Adipocyte (in vitro differentiated cells): ENCODE data around the gene APBA1.

Experiments used
- DNase-seq: peaks from one replicate; pipeline ENCODE4 v3.0.0-alpha.2; 2015; ENCODE audit warnings: low read depth
- H3K27me3 ChIP-seq: replicated peaks from 2 replicates; pipeline ENCODE4 v1.7.0; 2013; ENCODE audit warnings: mild to moderate bottlenecking, low read length, moderate library complexity; ENCODE audit not compliant: control insufficient read depth, insufficient read depth
- H3K36me3 ChIP-seq: 2 replicates; pipeline ENCODE4 v1.7.0; 2013; ENCODE audit warnings: low read length, mild to moderate bottlenecking, moderate library complexity; ENCODE audit not compliant: control insufficient read depth, insufficient read depth, severe bottlenecking
- H3K4me1 ChIP-seq: 2 replicates; pipeline ENCODE4 v1.7.0; 2013; ENCODE audit warnings: mild to moderate bottlenecking, low read length, moderate library complexity; ENCODE audit not compliant: control insufficient read depth, insufficient read depth
- H3K4me3 ChIP-seq: 2 replicates; pipeline ENCODE4 v1.7.0; 2013; ENCODE audit warnings: mild to moderate bottlenecking, low read length, moderate library complexity
- H3K9ac ChIP-seq: 2 replicates; pipeline ENCODE4 v1.7.0; 2013; ENCODE audit warnings: mild to moderate bottlenecking, low read length, moderate library complexity
- H3K9me3 ChIP-seq: 2 replicates; pipeline ENCODE4 v1.7.0; 2013; ENCODE audit warnings: mild to moderate bottlenecking, low read length, moderate library complexity; ENCODE audit not compliant: control insufficient read depth

APBA1 gene

GRCh38 chr9:69589156-69589555 lies 83.0 kb downstream of the APBA1 start:
- peaks cover 4% of the 10 kb centered on the region for H3K4me1 ChIP-seq
- H3K27me3 ChIP-seq: no peaks in the 10 kb centered on the region
- no peak for DNase-seq
- no peaks in the 10 kb centered on the region for H3K36me3 ChIP-seq
- H3K9ac ChIP-seq: no peak overlapping the region
- H3K4me3 ChIP-seq: no peak overlapping the region
- no peaks in the 10 kb centered on the region for H3K9me3 ChIP-seq

- H3K36me3 ChIP-seq: no peaks in the 10 kb centered on the region
- no peaks in the 10 kb centered on the region for H3K27me3 ChIP-seq
- no peaks in the 10 kb centered on the region for H3K9me3 ChIP-seq
- H3K4me3 ChIP-seq: no peak overlapping the region
- no peak for DNase-seq
- no peak overlapping the region for H3K9ac ChIP-seq
- H3K4me1 ChIP-seq: peaks cover 5% of the 10 kb centered on the region
These were observed 86.6 kb downstream of the APBA1 start for GRCh38 chr9:69585571-69585970.

GRCh38 chr9:69584759-69585158 lies 87.4 kb downstream of the APBA1 start:
- peak; percentile 10 for DNase-seq

GRCh38 chr9:69583645-69584234 lies 88.4 kb downstream of the APBA1 start:
- H3K27me3 ChIP-seq: no peaks in the 10 kb centered on the region
- no peak for DNase-seq
- H3K9ac ChIP-seq: no peak overlapping the region
- no peaks in the 10 kb centered on the region for H3K36me3 ChIP-seq
- H3K9me3 ChIP-seq: no peaks in the 10 kb centered on the region
- H3K4me1 ChIP-seq: peaks cover 5% of the 10 kb centered on the region
- no peak overlapping the region for H3K4me3 ChIP-seq

More at GRCh38 chr9:69584759-69585158, 87.4 kb downstream of the APBA1 start:
- peaks cover 5% of the 10 kb centered on the region for H3K4me1 ChIP-seq
- H3K27me3 ChIP-seq: no peaks in the 10 kb centered on the region
- no peaks in the 10 kb centered on the region for H3K36me3 ChIP-seq
- no peaks in the 10 kb centered on the region for H3K9me3 ChIP-seq
- H3K9ac ChIP-seq: no peak overlapping the region
- no peak overlapping the region for H3K4me3 ChIP-seq

GRCh38 chr9:69582544-69583297 lies 89.5 kb downstream of the APBA1 start:
- Histone ChIP-seq H3K4me3 (no peak overlapping the region), H3K27me3 (no peaks in the 10 kb centered on the region), H3K9ac (no peak overlapping the region), H3K9me3 (no peaks in the 10 kb centered on the region), H3K36me3 (no peaks in the 10 kb centered on the region), H3K4me1 (peaks cover 5% of the 10 kb centered on the region)
- DNase-seq: no peak

- H3K27me3 ChIP-seq: no peaks in the 10 kb centered on the region
- peaks cover 5% of the 10 kb centered on the region for H3K4me1 ChIP-seq
- no peaks in the 10 kb centered on the region for H3K36me3 ChIP-seq
- no peaks in the 10 kb centered on the region for H3K9me3 ChIP-seq
- H3K9ac ChIP-seq: no peak overlapping the region
- H3K4me3 ChIP-seq: no peak overlapping the region
- no peak for DNase-seq
These were observed 90.2 kb downstream of the APBA1 start for GRCh38 chr9:69582018-69582417.

- H3K9me3 ChIP-seq: no peaks in the 10 kb centered on the region
- no peaks in the 10 kb centered on the region for H3K27me3 ChIP-seq
- H3K9ac ChIP-seq: no peak overlapping the region
- H3K4me3 ChIP-seq: no peak overlapping the region
- no peak for DNase-seq
- no peaks in the 10 kb centered on the region for H3K36me3 ChIP-seq
- H3K4me1 ChIP-seq: peaks cover 5% of the 10 kb centered on the region
These were observed 91.5 kb downstream of the APBA1 start for GRCh38 chr9:69580582-69581214.

GRCh38 chr9:69579760-69580581 lies 92.2 kb downstream of the APBA1 start:
- Histone ChIP-seq H3K27me3 (no peaks in the 10 kb centered on the region), H3K36me3 (no peaks in the 10 kb centered on the region), H3K9me3 (no peaks in the 10 kb centered on the region), H3K4me3 (no peak overlapping the region), H3K9ac (no peak overlapping the region), H3K4me1 (peaks cover 5% of the 10 kb centered on the region)
- DNase-seq: no peak

GRCh38 chr9:69579032-69579758 lies 93.0 kb downstream of the APBA1 start:
- Histone ChIP-seq H3K36me3 (no peaks in the 10 kb centered on the region), H3K9ac (no peak overlapping the region), H3K4me3 (no peak overlapping the region), H3K9me3 (no peaks in the 10 kb centered on the region), H3K27me3 (no peaks in the 10 kb centered on the region), H3K4me1 (peaks cover 3% of the 10 kb centered on the region)
- no peak for DNase-seq

- Histone ChIP-seq H3K36me3 (no peaks in the 10 kb centered on the region), H3K9ac (no peak overlapping the region), H3K9me3 (no peaks in the 10 kb centered on the region), H3K27me3 (no peaks in the 10 kb centered on the region), H3K4me3 (no peak overlapping the region), H3K4me1 (peaks cover 11% of the 10 kb centered on the region)
- no peak for DNase-seq
These were observed 94.1 kb downstream of the APBA1 start for GRCh38 chr9:69578026-69578425.
